Fibroblast of peridontal ligament (primary cell): ENCODE data around the gene GJA3.

ENCODE experiments used
- DNase-seq: peaks from one replicate; pipeline ENCODE4 v3.0.0-alpha.2; 2010; ENCODE audit errors: extremely low read depth

The GJA3 gene

DNA sequence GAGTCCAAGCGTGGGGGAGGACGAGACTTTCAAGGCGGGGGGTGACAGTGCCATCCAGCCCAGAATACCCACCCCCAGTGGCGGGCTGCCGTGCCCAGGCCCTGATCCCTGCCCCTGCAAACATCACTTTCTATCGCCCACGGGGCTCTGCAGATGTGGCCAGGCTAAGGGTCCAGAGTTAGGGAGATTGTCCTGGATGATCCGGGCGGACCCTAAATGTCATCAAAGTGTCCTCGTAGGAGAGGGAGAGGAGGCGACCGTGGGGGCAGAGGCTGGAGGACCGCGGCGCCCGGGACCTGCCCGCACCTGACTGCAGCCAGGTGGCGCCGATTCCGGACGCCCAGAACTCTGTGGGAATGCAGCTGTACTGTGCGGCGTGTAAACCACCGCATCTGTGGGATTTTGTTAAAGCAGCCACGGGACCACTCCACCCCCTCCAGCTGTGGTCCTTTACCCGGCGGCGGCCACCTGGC, 32.4 kb downstream of the GJA3 start:
- DNase-seq = no peak

GRCh38 chr13:20127562-20128458, 33.0 kb downstream of the GJA3 start:
- peak; percentile 33 for DNase-seq

GRCh38 chr13:20127262-20127561, 33.6 kb downstream of the GJA3 start:
- DNase-seq = peak; percentile 17

- no peak for DNase-seq
These were observed 34.2 kb downstream of the GJA3 start for GRCh38 chr13:20126541-20127261.

DNA sequence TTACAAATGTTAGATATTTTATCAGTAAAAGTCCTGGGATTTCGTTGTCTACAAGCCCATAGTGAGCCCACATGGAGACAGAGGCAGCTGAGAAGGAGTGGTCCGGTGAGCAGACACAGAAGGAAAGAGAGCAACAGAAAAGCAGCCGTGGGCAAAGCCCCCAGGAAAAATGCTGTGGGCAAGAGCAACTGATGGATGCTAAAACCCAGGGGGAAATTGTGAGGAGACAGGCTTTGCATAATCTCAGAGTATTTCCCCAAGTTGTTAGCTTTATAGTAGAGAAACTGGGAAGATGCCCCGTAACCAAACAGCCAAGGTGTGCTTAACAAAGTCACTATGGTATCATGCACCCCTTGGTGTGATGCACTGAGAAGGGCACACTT, 35.1 kb downstream of the GJA3 start:
- DNase-seq = no peak

- DNase-seq = peak; percentile 64
These were observed 35.6 kb downstream of the GJA3 start for GRCh38 chr13:20125129-20125782.

DNA sequence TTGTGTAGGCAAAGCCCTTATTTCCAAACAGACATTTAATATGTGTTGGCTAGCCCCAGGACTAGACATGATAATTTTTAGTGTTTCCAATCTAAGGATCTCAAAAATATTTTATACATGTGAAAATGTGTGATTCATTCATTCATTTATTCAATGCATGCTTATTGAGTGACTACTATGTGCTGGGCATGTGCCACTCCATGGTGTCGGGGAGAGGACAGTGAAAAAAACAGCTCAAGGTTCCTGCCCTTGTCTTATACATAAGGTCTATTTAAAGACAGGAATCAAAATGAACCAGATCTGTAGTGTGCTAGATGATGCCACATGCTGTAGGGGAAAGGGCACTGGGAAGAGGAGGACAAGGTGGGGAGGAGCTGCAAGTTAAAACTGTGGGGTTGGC, 36.5 kb downstream of the GJA3 start:
- DNase-seq = peak; percentile 14

DNA sequence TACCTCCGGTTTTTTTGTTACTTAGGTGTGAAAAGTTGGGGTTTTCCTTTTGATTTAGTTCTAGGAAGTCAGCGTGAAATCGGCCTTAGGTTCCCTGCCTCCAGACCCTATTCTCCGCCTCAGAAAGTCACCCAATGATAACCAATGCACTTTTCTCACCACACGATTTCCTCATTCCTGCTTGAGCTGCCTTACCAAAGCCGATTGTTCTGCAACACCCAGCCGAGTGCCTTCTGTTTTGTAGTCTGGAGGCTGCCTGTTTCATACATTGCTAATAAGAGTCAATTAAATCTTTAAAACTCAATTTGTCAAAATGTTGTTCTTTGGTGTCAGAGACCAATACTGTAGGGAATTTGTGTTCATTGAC, 39.7 kb downstream of the GJA3 start:
- DNase-seq = no peak

DNA sequence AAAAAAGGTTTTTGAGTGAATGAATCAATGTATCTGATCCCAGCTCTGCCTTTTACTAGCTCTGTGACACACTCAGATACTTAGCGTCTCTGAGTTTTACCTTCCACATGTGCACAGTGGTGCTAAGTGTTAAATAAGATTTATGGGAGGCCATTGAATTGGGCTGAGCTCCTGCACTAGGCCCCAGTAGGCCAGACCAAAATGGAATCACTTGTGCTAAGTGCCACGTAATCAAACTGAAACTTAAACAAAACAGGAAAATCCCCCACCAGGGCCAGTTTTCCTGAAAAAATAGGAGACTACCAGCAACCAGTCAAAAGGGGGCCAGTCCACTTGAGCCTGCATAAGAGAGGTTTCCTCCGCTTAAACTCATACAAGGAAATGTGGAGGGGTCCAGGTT, 40.9 kb downstream of the GJA3 start:
- DNase-seq = peak; percentile 8

DNA sequence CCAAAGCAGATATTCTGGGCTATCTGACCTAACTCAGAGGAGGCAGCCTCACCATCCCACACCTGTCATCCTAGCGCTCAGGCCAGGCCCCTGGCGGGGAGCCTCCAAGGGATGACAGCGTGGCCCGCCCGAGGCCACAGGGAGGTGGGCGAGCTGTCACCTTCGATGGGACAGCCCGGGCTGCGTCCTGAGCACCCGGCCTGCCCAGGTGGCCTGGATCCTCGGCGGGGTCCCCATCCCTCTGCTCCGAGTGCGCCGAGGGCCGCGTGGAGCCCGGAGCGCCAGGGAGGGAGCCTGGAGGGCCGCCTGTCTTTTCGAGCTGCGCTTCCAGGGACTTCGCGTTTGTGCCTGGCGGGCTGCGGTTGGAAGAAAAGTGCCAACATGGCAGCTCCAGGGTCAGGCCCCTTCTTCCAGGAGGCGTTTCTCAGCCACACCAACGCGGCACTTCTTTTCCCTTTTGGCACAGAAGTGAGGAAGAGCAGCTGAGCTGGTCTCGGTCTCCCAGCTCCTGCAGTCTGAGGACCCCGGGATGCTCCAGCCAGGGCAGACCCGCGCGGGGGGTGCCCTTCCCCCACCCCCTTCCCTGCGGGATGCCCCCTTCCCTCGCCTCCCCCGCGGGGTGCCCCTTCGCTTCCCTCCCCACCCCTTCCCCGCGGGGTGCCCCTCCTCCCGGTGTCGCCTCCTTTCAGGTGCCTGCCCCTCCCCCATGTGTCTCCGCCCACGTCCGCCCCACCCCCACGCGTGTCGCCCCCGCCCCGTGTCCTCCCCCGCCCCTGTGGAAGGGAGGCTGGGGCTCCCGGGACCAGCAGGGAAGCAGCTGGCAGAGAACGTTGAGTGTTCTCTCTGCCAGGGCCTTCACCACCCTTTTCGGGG, 42.3 kb downstream of the GJA3 start:
- peak; percentile 48 for DNase-seq

DNA sequence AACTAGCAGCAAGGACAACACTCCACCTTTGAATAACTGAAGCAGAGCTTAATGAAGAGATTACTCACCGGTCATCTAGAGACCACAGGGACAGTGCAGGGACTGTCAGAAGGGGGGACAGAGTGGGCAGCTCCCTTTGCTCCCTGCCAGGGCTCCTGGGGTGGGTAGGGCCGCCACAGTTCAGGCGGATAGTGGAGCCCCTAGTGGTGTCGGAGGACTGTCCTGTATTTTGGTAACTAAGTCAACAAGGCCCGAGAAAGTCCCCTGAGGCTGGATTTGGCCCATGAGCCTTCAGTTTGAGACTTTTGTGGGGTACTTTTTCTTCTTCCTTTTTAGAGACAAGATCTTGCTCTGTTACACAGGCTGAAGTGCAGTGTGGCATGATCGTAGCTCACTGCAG, 44.6 kb downstream of the GJA3 start:
- no peak for DNase-seq

GRCh38 chr13:20114066-20114610, 46.7 kb downstream of the GJA3 start:
- no peak for DNase-seq

DNA sequence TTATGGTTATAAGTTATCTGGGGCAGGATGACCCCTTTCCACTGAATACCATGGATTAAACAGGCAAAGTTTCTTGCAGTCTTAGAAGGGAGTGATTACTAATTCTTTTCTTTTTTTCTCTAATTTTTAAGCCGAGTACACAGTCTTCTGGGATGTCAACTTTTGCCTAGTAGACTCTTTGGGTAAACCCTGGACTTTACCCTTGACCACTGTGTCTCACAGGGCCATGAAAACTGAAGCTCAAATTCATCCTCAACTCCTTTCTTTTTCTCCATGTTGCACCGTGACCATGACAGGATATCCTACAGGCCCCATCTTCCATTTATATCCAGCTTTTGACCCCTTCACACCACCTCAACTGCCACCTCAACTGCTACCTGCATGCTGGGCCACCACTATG, 51.8 kb downstream of the GJA3 start:
- DNase-seq = no peak

DNA sequence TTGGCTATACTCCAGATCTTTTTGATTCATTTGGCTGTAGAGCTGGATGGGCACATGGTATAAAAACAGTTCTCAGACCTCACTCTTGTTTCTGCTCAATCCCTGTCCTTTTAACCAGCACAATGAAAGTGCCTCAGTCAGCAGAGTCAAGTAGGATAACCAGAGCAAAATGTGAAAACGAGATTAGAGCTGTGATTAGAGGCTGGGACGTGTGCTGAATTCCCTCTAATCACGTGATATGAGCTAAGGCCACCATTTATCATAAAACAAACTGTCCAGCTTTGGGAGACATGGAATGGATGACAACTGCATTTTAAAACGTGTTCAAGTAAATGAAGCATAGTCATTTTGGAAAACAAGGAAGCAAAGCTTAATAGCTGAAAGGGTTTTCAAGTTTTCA, 54.1 kb downstream of the GJA3 start:
- no peak for DNase-seq

GRCh38 chr13:20105161-20105689, 55.6 kb downstream of the GJA3 start:
- no peak for DNase-seq

- DNase-seq = no peak
These were observed 58.2 kb downstream of the GJA3 start for GRCh38 chr13:20102525-20103180.

DNA sequence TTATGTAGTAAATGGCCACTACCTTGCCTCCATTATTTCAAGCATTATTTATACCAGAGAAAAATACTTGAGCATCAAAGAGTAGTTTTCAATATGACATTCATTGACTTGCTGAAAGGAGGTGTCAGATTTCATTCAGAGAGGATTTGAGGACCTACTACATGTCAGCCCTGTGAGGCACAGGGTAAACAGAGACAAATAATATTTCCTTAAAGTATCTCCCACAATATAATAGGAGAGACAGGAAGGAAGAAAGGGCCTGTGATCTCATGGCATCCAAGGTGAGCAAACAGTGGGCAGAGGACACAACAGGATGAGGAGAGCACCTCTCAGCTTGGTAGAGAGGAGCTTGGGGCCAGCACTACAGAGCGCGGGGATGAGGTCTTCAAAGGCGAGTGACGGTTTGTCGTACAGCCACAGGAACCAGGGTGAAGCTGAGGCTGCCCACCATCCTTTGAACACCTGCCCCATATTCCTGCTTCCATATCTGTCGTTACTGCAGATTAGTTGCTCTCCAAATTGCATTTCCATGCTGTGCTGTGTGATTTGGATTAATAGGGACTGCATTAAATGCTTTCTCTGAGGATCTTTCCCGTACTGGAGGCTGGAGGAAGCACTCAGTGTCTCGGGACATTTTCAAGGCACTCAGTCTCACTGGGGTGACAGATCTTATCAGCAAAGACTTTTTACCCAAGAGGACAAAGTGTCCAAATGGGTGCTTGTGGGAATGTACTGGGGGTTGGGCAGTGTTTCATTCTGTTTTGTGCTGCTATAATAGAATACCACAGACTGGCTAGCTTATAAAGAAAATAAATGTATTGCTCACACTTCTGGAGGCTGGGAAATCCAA, 59.2 kb downstream of the GJA3 start:
- DNase-seq = no peak

DNA sequence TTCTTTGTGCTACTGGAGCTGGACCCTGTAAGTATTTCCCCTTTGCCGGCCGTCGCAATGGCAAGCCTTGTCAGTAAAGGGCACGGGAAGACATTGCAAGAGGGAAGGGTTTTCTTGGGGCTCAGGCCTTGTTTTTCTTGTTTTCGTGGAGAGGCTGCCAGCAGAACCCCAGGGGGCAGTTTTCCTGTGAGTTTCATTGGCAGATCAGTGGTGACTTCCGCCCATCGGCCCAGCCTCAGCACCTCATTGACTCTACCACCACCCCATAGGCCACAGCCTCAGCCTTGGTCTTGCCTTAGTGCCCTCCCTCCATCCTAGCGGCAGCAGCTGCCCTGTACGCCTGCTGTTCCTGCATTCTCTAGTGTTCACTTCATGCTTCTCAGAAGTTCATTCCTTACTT, 61.5 kb downstream of the GJA3 start:
- DNase-seq = no peak

DNA sequence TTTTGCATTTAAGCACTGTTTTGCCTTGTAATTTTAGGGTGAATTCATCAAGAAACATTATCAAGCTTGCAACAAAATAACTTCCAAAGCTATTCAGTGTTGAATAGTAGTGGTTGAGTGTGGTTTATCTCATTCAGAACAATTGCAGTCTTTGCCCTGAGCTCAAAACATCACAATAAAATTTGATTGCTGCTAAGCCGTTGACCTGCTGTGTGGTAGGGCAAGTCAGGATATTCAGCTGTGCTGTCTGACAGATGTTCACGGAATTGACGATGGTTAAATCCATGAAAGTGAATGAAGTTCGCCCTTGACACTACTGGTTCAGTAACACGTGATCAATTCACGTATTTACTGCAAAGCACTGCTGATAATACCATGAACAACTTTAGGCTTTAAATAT, 66.9 kb downstream of the GJA3 start:
- no peak for DNase-seq

- peak; percentile 30 for DNase-seq
These were observed 70.5 kb downstream of the GJA3 start for GRCh38 chr13:20090349-20090748.
